Left renal cortex interstitium (tissue), 4 donors: ENCODE results near the gene ENPP7. TPM values are rescaled to one million over a fixed set of nuclear protein-coding genes. Genes with fewer than 3 reads are reported as not detected.

Experiments used
- DNase-seq, 4 donors: peaks; one replicate each; pipeline ENCODE4 v3.0.0-alpha.2; 2013; ENCODE audit warnings: low read depth in 4 of 4, low spot score in 2 of 4, missing footprints in 1 of 4
- polyA plus RNA-seq, 4 donors: library from polyadenylated mRNA; unstranded; fragments of 120-200 nt; gene quantifications; one replicate each; pipeline ENCODE4 v1.2.1, GENCODE V29; 2013; ENCODE audit not compliant: insufficient read length in 4 of 4

Gene ENPP7, protein sequence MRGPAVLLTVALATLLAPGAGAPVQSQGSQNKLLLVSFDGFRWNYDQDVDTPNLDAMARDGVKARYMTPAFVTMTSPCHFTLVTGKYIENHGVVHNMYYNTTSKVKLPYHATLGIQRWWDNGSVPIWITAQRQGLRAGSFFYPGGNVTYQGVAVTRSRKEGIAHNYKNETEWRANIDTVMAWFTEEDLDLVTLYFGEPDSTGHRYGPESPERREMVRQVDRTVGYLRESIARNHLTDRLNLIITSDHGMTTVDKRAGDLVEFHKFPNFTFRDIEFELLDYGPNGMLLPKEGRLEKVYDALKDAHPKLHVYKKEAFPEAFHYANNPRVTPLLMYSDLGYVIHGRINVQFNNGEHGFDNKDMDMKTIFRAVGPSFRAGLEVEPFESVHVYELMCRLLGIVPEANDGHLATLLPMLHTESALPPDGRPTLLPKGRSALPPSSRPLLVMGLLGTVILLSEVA
- polyA plus RNA-seq: 1 to 10 TPM; 2.6 to 6.5 (median 4.5) TPM

DNA sequence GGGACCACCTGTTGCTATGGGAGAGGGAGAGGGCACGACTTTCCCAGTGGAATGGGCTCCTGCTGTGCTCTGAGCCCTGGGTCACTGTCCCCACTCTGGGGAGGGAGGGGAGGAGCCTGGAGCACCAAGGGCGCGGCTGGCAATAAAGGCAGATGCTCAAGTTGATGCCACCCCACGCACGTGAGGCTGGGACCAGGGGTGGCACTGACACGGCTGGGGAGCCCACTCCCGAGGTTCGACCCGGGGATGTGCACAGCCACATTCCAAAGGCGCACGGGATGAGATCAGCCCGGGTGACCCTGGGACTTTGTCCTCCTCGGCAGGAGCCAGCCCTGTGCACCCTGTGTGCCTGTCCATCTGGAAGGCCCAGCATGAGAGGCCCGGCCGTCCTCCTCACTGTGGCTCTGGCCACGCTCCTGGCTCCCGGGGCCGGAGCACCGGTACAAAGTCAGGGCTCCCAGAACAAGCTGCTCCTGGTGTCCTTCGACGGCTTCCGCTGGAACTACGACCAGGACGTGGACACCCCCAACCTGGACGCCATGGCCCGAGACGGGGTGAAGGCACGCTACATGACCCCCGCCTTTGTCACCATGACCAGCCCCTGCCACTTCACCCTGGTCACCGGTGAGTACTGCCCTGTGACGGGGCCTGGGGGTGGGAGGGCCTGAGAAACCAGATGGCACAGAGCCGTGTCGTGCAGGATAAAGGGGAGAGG lies at the start of gene ENPP7:
Gene ENPP7, plus strand, starts transcription at position 175 of the 715 bp plus-strand sequence. Its CDS starts 197 bp downstream, at position 372.
- no peak for DNase-seq

DNA sequence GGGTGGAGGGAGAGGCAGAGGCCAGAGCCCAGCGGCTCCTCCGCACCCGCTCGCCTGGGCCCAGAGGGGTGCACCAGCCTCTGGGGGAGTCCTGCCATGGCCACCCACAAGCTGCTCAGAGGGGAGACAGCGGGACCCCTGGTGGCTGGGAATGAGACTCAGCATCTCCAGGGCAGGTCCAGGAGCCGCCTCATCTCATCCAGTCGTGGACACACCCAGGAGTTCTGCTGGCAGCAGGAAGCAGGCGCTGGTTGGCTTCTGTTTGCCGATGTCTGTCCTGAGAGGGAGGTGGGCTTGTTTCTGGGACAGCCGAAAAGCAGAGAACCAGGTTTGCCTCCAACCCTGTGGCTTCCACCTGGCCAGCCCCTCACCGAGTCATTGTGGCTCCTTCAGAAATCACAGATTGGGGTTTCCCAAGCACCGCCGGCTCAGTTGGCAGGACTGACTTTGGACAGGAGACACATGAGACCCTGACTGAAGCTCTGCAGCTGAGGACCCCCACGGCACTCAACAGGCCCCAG lies 49.6 kb upstream of the ENPP7 start:
- DNase-seq: no peak

DNA sequence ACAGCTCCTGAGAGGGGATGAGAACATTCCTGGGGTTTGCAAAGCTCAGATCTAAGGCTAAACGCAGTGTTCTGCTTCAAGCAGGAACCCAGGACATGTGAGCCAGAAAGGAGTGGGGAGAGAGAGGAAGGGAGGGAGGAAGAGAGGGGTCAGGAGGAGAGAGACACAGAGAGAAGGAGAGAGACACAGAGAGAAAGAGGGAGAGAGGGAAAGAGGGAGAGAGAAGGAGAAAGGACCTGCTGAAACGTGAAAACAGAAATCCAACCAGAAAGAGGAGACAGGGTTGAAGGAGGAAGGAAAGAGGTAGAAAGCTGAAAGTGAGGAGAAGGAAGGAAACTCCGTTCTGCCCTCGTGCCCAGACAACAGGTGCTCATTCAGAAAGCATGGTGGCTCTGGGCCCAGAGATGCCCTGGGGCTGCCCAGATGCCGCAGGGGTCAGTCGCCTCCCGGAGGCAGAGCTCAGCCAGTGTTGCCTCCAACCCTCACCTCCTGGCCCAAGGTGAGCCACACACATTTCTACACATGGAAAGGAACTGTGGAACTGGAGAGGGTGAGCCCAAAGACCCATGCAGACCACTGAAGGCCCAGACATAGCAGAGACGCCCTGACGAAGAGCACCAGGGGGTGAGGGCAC lies 49.0 kb upstream of the ENPP7 start:
- DNase-seq: no peak

DNA sequence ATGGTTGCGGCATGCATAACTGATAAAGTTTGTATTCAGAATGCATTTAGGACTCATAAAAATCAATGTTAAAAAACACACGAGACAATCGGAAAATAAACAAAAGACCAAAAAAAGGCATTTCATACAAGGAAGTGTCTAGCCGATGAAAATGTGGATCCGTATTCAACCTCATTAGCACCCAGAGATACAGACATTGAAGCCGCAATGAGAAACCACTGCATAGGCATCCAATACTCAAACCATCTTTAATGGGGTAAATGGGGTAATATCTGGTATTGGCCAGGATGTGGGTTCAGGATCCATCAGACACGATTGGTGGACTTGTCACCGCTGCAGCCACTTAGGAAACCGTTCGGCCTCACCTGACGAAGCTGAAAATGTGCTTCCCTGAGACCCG lies 47.4 kb upstream of the ENPP7 start:
- no peak for DNase-seq

DNA sequence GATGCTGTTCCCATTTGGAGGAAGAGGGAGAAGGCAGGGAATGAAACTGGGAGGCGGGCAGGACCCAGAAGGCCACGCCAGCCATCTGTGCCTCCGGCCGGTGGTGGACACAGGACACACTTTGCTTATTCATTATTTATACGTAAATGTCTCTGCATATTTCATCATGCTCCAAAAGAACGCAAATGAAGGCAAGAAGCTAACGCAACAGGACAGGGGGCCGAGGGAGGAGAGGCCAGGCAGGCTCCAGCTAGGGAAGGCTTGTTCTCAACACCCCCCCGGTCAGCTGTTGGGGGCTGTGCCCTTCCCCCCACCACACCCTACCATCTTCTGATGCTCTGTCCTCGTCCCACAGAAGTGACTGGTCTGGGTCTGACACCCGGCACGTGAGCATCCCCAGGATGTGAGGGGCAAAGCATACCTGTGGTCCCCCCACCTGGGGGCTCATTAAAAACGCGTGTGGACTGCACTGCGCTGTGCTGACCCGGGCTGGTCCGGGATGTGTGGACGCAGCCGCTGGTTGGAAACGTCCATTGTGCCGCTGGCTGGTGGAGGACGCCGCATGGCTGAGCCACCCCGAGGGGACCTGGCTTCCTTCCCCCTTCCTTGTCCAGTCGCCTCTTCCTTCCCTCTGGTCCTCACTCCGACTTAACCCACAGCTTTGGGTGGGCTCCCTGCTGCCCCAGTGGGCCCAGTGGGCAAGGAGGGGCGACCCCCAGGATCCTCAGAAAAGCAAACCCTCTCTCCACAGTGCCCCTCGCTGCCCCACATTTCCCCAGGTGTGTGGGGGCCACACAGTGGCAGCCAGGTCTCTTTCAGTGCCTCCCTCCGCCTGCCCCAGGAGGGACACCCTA lies 46.4 kb upstream of the ENPP7 start:
- DNase-seq: no peak

DNA sequence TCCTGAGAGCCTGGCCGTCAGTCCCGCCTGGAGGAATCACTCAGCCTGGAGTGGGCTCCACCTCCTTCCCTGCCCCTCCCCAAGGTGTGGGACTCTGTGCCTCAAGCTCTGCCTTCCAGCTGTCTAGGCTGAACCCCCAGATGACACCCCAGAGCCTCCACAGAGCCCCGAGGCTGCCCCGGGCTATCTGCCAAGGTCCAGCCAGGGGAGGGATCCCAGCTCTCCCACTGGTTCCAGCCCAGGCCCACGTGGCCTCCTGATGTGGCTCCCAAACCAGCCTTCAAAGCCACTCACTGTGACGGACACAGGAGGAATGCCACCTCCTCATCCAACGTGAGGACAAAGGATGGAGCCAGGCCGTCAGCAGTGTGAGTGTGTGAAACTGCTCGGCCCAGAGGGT lies 45.6 kb upstream of the ENPP7 start:
- DNase-seq: no peak

DNA sequence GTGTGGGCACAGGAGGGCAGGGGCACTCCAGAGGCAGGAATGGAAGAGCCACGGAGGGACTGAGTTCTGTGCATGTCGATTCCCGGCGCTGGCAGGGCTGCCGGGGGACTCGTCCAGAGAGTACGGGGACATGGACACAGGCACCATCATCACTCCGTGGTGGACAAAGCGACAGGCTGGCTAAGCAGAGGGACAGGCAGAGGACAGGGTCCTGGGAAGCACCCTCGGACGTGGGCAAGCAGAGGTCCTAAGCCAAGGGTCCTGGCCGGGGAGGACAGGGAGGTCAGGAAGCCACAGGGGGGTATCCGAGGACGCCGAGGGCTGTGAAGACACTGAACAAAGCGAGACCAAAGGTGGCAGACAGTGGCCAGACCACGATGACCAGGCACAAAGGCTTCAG lies 44.3 kb upstream of the ENPP7 start:
- no peak for DNase-seq

DNA sequence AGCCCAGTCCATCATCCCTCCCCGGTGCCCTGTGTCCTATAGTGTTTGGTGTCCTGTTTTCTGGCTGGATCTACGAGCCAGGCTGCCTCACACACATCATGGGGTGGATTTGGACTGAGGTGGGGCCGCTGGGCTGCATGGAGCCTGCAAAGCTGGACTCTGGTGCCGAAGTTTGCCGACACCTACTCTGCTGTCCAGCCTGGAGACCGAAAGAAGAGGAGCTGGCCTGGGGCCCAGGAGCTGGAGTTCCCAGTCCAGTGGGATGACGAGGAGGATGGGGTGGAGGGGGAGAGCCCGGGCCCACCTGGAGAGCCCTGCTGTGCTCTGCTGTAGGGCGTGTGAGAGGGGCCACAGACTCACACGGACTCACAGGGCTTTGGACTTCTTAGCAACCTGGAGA lies 40.3 kb upstream of the ENPP7 start:
- DNase-seq: no peak

DNA sequence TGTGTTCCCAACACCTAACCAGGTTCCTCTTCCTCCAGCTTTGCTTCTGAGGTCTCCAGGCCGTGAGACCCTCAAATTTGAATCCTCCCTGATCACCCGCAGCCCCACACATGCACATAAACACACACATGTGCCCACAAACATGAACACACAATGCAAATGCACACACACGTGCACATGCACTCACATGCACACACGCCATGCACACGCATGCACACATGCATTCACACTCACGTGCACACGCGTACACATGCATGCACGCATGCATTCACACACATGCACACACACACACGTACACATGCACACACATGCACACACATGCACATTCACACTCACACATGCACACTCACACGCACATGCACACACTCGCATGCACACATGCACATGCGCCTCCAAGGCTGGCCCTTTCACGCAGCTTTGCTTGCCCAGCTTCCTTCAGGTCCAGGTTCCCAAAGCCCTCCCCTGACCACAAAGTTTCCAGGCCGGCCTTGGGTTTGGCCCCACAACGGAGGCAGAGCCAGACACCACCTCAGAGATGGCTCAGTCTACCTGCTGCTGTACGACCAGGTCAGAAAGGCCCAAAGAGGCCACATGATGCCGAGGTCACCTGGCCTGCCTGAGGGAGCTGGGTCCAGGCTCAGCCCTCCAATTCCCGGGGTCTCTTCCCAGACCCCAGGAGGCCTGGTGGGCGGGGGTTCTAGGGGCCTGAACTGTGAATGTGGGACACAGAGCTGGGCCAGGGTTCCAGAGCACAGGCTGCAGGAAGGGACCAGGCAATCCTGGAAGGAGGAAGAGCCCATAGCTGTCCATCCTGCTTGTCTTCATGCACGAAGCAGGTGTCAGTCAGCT lies 39.5 kb upstream of the ENPP7 start:
- DNase-seq: no peak

DNA sequence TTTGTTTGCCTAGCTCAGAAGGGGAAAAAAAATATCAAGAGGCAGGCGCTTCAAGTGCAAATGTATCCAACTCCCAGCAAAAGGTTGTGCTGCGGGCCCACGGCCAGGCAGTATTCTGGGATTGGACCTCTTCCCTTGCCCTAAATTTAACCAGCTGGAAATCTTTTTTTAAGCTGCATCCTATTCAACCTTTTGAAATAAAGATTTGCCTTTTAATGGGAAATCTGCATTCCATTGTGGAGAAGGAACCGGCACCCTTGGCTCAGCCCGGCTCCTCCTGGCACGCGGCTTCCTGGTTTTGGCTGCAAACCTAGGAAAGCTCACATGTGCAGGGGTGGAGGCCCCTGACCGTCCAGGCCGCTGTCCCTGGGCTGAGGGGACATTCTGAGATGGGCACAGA lies 38.8 kb upstream of the ENPP7 start:
- no peak for DNase-seq

DNA sequence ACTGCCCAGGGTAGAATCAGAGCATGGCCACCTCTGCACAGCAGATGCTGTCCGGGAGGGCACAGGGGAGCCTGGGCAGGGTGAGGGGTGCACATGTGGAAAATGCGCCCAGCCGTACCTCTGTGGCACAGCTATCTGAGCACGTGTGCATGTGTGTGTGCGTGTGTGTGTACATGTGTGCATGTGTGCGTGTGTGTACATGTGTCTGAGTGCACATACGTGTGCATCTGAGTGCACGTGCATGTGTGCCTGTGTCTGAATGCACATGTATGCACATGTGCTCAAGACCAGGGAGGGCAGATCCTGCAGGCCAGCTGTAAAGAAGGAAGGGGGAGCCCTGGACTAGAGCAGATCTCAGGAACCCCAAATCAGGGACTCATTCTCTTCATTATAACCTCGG lies 37.3 kb upstream of the ENPP7 start:
- no peak for DNase-seq

DNA sequence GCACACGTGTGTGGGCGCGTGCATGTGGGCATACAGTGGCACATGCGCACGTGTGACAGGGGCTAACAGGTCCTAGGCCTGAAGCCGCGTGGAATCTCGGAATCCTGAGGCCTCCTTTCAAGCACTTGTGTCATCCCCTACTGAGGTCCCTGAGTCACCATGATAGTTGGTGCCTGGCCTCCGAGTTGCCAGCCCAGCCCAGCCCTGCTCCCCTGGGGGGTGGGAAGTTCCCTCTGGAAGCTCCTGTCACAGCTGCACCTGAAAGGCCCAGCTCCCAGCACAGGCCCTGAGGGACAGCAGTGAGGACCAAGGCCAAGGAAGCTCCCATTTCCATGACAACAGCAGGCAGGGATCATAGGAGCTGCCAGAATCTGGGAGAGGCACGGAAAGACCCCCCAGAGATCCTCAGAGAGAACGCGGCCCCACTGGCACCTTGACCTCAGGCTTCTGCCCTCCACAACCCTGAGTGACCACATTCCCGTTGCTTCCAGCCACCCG lies 35.4 kb upstream of the ENPP7 start:
- DNase-seq: no peak

DNA sequence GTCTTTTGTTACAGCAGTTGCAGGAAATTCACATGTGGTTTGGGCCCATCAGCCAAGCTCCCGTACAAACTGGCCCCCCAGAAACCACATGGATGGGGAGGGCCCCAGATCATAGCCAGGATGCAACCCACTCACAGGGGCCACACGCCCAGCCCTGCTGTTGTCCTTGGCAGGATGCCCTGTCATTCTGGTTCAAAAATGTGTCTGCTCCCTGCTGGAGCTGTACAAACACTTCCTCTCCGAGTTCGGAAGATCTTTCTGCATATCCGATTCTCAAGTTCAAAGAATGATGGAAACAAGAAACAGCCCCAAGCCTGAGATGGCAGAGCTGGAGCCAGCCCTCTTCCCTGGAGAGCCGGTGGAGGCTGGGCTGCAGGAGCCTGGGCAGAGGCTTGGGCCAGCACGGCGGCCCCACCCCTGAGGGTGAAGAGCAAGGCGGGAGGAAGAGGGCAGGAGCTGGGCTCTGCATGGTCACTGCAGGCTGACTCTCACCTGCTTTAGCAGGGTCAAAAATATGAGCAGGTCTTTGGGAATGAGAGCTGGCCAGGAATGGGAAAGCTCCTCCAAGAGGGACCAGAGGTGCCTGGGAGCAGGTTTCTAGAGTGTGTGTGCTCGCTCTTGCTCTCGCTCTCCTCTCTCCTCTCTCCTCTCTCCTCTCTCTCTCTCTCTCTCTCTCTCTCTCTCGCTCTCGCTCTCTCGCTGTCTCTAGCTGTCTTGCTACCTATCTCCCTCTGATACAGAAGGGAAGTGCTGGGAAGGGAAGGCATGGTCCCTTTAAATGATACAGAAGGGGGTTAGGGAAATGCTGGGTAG lies 34.7 kb upstream of the ENPP7 start:
- DNase-seq: peak in 2 of 4 donors; percentile 55 to 56

DNA sequence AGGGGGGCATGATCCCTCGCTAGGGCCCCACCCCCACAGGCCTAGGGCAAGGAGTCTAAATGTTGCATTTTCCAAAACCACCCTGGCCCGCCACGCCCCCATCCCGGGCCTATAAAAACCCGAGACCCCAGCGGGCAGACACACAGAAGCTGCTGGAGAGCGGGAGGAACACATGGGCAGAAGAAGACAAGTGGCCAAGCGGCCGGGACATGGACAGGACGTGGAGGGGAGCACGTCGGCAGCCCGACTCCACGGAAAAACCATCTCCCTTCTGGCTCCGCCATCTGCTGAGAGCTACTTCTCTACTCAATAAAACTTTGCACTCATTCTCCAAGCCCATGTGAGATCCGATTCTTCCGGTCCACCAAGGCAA lies 34.1 kb upstream of the ENPP7 start:
- DNase-seq: no peak

DNA sequence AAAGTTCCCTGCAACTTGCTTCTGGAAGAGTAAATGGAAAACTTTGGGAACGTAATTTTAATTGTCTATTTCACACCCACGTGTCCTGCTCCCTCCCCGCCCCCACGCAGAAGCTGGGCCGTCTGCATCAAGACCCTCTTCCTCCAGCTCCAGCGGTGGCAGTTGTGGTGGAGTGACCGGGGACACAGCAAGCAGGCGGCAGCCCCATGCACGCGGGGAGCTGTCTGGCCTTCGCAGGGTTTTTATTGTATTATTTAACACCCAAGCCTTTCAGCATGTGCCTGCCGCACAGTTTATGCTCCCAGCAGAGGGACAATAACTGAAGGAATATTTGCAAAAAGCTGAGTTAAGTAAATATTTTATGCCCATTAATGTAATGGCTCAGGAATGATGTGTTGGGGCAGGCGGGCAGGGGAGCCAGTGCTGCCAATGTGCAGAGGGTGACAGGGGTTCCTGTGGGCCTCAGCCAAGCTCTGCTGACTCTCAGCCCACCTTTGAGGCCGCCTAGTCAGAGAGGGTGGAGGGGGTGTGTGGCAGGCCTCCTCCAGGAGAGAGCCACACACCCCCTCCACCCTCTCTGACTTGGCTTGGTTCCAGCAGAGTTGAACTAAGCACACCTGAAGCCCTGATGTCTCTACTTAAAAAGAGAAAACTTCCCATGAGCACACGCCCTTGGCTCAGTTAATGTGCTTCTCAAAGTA lies 32.4 kb upstream of the ENPP7 start:
- no peak for DNase-seq

DNA sequence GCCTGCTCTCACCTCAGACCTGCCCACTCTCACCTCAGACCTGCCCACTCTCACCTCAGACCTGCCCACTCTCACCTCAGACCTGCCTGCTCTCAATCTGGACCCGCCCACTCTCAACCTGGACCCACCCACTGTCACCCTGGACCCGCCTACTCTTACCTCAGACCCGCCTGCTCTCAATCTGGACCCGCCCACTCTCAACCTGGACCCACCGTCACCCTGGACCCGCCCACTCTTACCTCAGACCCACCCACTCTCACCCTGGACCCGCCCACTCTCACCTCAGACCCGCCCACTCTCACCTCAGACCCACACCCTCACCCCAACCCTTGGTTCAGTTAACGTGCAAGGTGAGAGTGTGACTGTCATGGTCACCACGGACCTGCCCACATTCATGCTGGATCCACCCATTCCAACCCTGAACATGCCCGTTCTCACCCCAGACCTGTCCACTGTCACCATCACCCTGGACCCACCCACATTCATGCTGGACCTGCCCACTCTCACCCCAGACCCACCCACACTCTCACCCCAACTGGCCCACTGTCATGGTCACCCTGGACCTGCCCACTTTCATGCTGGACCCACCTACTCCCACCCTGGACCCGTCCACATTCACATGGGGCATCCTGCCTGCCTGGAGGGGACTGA lies 31.2 kb upstream of the ENPP7 start:
- DNase-seq: no peak

DNA sequence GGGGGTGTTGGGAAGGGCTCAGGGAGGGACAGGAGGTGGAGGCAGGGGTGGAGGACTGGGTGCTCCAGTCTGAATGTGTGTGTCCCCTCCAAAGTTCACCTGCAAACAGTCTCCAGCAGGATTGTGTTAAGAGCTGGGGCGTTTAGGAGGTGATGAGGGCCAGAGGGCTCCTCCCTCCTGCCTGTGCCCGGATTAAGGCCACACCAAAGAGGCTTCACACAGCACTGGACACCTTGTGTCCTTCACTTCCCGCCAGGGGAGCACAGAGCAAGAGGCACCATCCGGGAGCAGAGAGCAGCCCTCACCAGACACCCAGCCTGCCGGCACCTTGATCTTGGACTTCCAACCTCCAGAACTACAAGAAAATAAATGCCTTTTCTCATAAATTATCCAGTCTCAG lies 30.2 kb upstream of the ENPP7 start:
- DNase-seq: no peak
